ENCODE measurements around the gene C20orf144. TPM values are rescaled to one million over a fixed set of nuclear protein-coding genes. Genes with fewer than 3 reads are reported as not detected.
"Not testable (repeated sequence)": the region's sequence is repeated elsewhere in the genome, so short reads cannot be mapped to it uniquely, and the experiment has no call there.

The C20orf144 gene
- total and polyA plus RNA-seq, 8 donors, result 0.19 to 0.31 TPM; not detected in 6

DNA sequence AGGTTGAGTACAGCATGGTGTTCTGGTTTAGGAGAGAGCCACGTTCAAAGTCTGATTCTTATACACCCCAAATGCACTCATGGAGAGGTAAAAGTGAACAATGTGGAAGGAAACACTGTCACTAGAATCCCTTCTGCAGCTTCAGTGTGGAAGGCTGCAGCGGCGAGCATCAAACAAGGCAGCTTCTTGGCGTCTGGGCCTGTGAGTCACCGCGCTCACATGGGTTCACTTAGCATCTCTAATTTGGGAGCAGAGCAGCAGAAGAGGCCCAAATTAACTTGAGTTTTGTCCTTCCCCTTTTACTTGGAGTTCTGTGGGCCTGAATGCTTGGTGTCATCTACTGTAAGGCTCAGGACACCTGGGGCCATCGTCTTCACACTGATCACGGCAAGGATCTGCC, 35.0 kb downstream of the C20orf144 start:
- Histone ChIP-seq H3K36me3 (no peaks in the 10 kb centered on the region), H3K9me3 (no peaks in the 10 kb centered on the region), H3K27ac (peak overlapping the region in 3 of 5 donors; percentile 15 to 65 (median 27)), H3K4me3 (no peak overlapping the region), H3K4me1 (peaks cover 0 to 31% (median 15%) of the 10 kb centered on the region in 4 donors), H3K27me3 (no peaks in the 10 kb centered on the region)
- peak in 1 of 2 donors; percentile 74 for DNase-seq
- WGBS, 5 donors, result 68 to 81% (median 76%) methylated on average over 8 of the region's 8 CpGs
- intact Hi-C loops (cut with DNase I; ENCODE audit: low total_unique reads), result no loop called here
- TF ChIP-seq EP300 (IDR thresholded peaks at IDR 0.05), result no peak
- no peak for TF ChIP-seq POLR2AphosphoS5 (IDR thresholded peaks at IDR 0.05)
- no peak for TF ChIP-seq POLR2A (IDR thresholded peaks at IDR 0.05)
- TF ChIP-seq, protein P1, sequence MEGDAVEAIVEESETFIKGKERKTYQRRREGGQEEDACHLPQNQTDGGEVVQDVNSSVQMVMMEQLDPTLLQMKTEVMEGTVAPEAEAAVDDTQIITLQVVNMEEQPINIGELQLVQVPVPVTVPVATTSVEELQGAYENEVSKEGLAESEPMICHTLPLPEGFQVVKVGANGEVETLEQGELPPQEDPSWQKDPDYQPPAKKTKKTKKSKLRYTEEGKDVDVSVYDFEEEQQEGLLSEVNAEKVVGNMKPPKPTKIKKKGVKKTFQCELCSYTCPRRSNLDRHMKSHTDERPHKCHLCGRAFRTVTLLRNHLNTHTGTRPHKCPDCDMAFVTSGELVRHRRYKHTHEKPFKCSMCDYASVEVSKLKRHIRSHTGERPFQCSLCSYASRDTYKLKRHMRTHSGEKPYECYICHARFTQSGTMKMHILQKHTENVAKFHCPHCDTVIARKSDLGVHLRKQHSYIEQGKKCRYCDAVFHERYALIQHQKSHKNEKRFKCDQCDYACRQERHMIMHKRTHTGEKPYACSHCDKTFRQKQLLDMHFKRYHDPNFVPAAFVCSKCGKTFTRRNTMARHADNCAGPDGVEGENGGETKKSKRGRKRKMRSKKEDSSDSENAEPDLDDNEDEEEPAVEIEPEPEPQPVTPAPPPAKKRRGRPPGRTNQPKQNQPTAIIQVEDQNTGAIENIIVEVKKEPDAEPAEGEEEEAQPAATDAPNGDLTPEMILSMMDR (IDR thresholded peaks at IDR 0.05), result no peak

GRCh38 chr20:33698966-33699365, 36.8 kb downstream of the C20orf144 start:
- H3K27me3 ChIP-seq; H3K27ac ChIP-seq; H3K9me3 ChIP-seq; DNase-seq; H3K4me3 ChIP-seq; H3K36me3 ChIP-seq; intact Hi-C loops (cut with DNase I; ENCODE audit: low total_unique reads): not testable (repeated sequence)
- WGBS, 5 donors, result 93 to 99% (median 97%) methylated on average over 8 to 23 of the region's 27 CpGs; no CpG with 5 or more reads in 1 of the 5 donors
- peaks cover 0 to 27% (median 15%) of the 10 kb centered on the region in 4 donors for H3K4me1 ChIP-seq

- H3K4me1 ChIP-seq, result peaks cover 0 to 19% (median 10%) of the 10 kb centered on the region in 4 donors
- H3K27me3 ChIP-seq; intact Hi-C loops (cut with DNase I; ENCODE audit: low total_unique reads); DNase-seq; H3K4me3 ChIP-seq; H3K9me3 ChIP-seq; H3K27ac ChIP-seq: not testable (repeated sequence)
- H3K36me3 ChIP-seq, result peaks cover 0 to 15% (median under 1%) of the 10 kb centered on the region in 4 donors
- 93 to 98% (median 96%) methylated on average over 12 to 45 of the region's 45 CpGs for WGBS, 5 donors
These were observed 38.7 kb downstream of the C20orf144 start for GRCh38 chr20:33700696-33701441.

DNA sequence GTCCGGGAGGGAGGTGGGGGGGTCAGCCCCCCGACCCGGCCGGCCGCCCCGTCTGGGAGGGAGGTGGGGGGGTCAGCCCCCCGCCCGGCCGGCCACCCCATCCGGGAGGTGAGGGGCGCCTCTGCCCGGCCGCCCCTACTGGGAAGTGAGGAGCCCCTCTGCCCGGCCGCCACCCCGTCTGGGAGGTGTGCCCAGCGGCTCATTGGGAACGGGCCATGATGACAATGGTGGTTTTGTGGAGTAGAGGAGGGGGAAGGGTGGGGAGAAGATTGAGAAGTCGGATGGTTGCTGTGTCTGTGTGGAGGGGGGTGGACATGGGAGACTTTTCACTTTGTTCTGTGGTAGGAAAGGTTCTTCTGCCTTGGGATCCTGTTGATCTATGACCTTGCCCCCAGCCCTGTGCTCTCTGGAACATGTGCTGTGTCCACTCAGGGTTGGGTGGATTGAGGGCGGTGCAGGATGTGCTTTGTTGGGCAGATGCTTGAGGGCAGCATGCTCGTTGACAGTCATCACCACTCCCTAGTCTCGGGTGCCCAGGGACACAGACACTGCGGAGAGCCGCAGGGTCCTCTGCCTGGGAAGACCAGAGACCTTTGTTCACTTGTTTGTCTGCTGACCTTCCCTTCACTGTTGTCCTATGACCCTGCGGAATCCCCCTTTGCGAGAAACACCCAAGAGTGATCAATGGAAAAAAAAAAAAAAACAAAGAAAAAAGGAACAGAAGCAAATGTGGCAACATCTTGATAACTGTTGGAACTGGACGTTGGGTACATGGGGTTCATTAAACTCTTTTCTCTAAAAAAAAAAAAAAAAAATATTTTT, 39.7 kb downstream of the C20orf144 start:
- no peak for DNase-seq
- H3K4me3 ChIP-seq, result no peak overlapping the region
- WGBS, 5 donors, result 76 to 95% (median 90%) methylated on average over 10 to 27 of the region's 27 CpGs
- no peaks in the 10 kb centered on the region for H3K27me3 ChIP-seq
- no peaks in the 10 kb centered on the region for H3K9me3 ChIP-seq
- H3K27ac ChIP-seq, result no peak overlapping the region
- peaks cover 0 to 25% (median 10%) of the 10 kb centered on the region in 4 donors for H3K36me3 ChIP-seq
- peaks cover 0 to 10% (median 4%) of the 10 kb centered on the region in 4 donors for H3K4me1 ChIP-seq
- intact Hi-C loops (cut with DNase I; ENCODE audit: low total_unique reads), result no loop called here
- TF ChIP-seq POLR2AphosphoS5 (IDR thresholded peaks at IDR 0.05) (no peak), EP300 (IDR thresholded peaks at IDR 0.05) (no peak), POLR2A (IDR thresholded peaks at IDR 0.05) (no peak)
- TF ChIP-seq, protein P1 (IDR thresholded peaks at IDR 0.05), result no peak

DNA sequence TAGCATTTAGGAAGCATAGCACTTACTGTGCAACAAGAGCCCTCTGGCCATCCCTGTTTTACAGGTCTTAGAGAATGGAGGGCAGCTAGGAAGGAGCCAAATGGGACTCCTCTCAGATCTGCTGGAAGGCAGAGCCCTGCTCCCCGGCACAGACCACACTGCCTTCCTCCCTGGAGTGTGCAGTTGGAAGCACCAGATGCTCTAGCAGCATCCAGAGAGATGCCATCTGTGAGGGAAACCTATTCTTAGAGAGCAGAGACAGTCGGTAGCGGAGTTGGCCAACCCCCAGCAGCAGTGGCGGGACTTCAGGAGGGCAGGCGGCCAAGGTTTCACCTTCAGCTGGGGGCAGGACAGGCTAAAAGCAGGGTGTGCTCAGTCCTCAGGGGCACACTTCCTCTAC, 40.7 kb downstream of the C20orf144 start:
- intact Hi-C loops (cut with DNase I; ENCODE audit: low total_unique reads), result no loop called here
- 55 to 62% (median 58%) methylated on average over 4 to 5 of the region's 5 CpGs for WGBS, 5 donors
- Histone ChIP-seq H3K36me3 (peaks cover 7 to 35% (median 20%) of the 10 kb centered on the region in 4 donors), H3K4me1 (peaks cover 0 to 6% (median 0%) of the 10 kb centered on the region in 4 donors), H3K27ac (no peak overlapping the region), H3K9me3 (no peaks in the 10 kb centered on the region), H3K27me3 (no peaks in the 10 kb centered on the region), H3K4me3 (no peak overlapping the region)
- DNase-seq, result peak in 1 of 2 donors; percentile 40
- TF ChIP-seq, protein P1 (IDR thresholded peaks at IDR 0.05), result no peak
- TF ChIP-seq POLR2AphosphoS5 (IDR thresholded peaks at IDR 0.05) (no peak), EP300 (IDR thresholded peaks at IDR 0.05) (no peak)
